ENCODE results near the gene WDR6.
A peak's percentile ranks its signal among the peaks of the same experiment; 100 is the strongest.

WDR6 gene

GRCh38 chr3:49017971-49018706 lies 10.9 kb downstream of the WDR6 start, which contains the start of gene DALRD3:
TSS of gene DALRD3 (minus strand) at chr3:49018580. CDS start at chr3:49018564, 16 bp downstream.
- no peaks in the 10 kb centered on the region for H3K9me3 ChIP-seq (ENCODE audit: insufficient read depth, low read length)
- no peaks in the 10 kb centered on the region for H3K9me2 ChIP-seq (replicated peaks; ENCODE audit: insufficient read depth, low read length)
- no peaks in the 10 kb centered on the region for H3K27me3 ChIP-seq (ENCODE audit: low read length)
- peak within 1 kb of the TSS; percentile 67 for H3K27ac ChIP-seq (ENCODE audit: low read depth, low read length)
- TF ChIP-seq, protein P1, sequence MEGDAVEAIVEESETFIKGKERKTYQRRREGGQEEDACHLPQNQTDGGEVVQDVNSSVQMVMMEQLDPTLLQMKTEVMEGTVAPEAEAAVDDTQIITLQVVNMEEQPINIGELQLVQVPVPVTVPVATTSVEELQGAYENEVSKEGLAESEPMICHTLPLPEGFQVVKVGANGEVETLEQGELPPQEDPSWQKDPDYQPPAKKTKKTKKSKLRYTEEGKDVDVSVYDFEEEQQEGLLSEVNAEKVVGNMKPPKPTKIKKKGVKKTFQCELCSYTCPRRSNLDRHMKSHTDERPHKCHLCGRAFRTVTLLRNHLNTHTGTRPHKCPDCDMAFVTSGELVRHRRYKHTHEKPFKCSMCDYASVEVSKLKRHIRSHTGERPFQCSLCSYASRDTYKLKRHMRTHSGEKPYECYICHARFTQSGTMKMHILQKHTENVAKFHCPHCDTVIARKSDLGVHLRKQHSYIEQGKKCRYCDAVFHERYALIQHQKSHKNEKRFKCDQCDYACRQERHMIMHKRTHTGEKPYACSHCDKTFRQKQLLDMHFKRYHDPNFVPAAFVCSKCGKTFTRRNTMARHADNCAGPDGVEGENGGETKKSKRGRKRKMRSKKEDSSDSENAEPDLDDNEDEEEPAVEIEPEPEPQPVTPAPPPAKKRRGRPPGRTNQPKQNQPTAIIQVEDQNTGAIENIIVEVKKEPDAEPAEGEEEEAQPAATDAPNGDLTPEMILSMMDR (IDR thresholded peaks at IDR 0.05; ENCODE audit: insufficient read depth, low read length, poor library complexity, severe bottlenecking) = no peak
- TF ChIP-seq EZH2phosphoT487 (conservative IDR thresholded peaks at IDR 0.05; ENCODE audit: low read length) = no peak
- peaks cover 20% of the 10 kb centered on the region for H3F3A ChIP-seq (ENCODE audit: insufficient read depth)
- peaks cover 19% of the 10 kb centered on the region; the same call in 1 of the 2 replicates for H3K79me2 ChIP-seq (ENCODE audit: insufficient read depth, low read length)
- H4K20me1 ChIP-seq (ENCODE audit: low read depth, low read length) = no peaks in the 10 kb centered on the region
- peak within 1 kb of the TSS; percentile 66 for H3K4me3 ChIP-seq (ENCODE audit: insufficient read depth, low read length, poor library complexity, severe bottlenecking)
- H2AFZ ChIP-seq (ENCODE audit: low read depth, low read length, severe bottlenecking) = peak within 1 kb of the TSS; percentile 54
- peak within 1 kb of the TSS; percentile 71 for H3K4me2 ChIP-seq (ENCODE audit: low read depth, low read length, poor library complexity, severe bottlenecking)
- peak within 1 kb of the TSS; percentile 53 for H3K9ac ChIP-seq (ENCODE audit: low read length)
- H3K36me3 ChIP-seq (ENCODE audit: low read length) = no peaks in the 10 kb centered on the region

DNA sequence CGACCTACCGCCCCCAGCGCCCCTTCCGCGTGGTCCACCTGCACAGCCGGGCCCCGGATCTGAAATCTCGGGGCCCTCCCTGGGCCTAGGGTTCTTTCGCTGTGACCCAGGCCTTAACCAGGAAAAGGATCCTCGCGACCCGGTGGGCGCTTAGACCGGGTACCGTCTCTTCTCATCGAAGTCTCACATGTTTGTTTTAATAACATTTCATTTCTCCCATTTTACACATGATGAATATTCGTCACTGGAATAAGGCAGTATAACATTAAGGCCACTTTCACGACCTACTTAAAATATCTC lies 11.5 kb downstream of the WDR6 start:
- Histone ChIP-seq H3K9me2 (replicated peaks; ENCODE audit: insufficient read depth, low read length) (no peaks in the 10 kb centered on the region), H3K79me2 (ENCODE audit: insufficient read depth, low read length) (peaks cover 21% of the 10 kb centered on the region; the same call in 1 of the 2 replicates), H3K4me2 (ENCODE audit: low read depth, low read length, poor library complexity, severe bottlenecking) (peak overlapping the region; percentile 71), H3K4me3 (ENCODE audit: insufficient read depth, low read length, poor library complexity, severe bottlenecking) (peak overlapping the region; percentile 66), H3K27me3 (ENCODE audit: low read length) (no peaks in the 10 kb centered on the region), H4K20me1 (ENCODE audit: low read depth, low read length) (no peaks in the 10 kb centered on the region), H3K27ac (ENCODE audit: low read depth, low read length) (peak overlapping the region; percentile 67), H3K36me3 (ENCODE audit: low read length) (no peaks in the 10 kb centered on the region), H3F3A (ENCODE audit: insufficient read depth) (peaks cover 23% of the 10 kb centered on the region), H3K9ac (ENCODE audit: low read length) (peak overlapping the region; percentile 53), H3K9me3 (ENCODE audit: insufficient read depth, low read length) (no peaks in the 10 kb centered on the region), H2AFZ (ENCODE audit: low read depth, low read length, severe bottlenecking) (no peak overlapping the region)
- TF ChIP-seq, protein P1 (IDR thresholded peaks at IDR 0.05; ENCODE audit: insufficient read depth, low read length, poor library complexity, severe bottlenecking) = no peak
- TF ChIP-seq EZH2phosphoT487 (conservative IDR thresholded peaks at IDR 0.05; ENCODE audit: low read length) = no peak

DNA sequence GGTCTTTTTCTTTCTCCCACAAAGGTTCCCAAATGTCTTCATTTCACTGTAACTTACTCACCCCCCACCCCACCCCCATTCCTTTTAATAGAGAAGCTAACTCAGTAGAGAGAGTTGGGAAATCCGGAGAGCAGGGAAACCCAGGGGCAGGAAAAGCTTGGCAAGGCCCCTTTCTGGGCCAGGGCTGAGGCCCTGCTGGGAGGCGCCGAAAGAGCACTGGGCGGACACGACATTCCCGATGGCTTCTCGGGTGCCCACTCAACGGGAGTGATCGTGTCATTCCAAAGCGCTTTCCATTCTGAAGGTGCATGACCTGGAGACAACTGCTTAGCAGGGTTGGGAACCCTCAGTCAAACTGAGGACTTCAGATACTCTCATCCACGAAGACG lies 12.7 kb downstream of the WDR6 start:
- H3K4me2 ChIP-seq (ENCODE audit: low read depth, low read length, poor library complexity, severe bottlenecking) = peak overlapping the region; percentile 71
- TF ChIP-seq EZH2phosphoT487 (conservative IDR thresholded peaks at IDR 0.05; ENCODE audit: low read length) = no peak
- TF ChIP-seq, protein P1 (IDR thresholded peaks at IDR 0.05; ENCODE audit: insufficient read depth, low read length, poor library complexity, severe bottlenecking) = no peak
- no peaks in the 10 kb centered on the region for H4K20me1 ChIP-seq (ENCODE audit: low read depth, low read length)
- peak overlapping the region; percentile 74 for H3K4me3 ChIP-seq (ENCODE audit: insufficient read depth, low read length, poor library complexity, severe bottlenecking)
- H3K9me3 ChIP-seq (ENCODE audit: insufficient read depth, low read length) = no peaks in the 10 kb centered on the region
- no peaks in the 10 kb centered on the region for H3K27me3 ChIP-seq (ENCODE audit: low read length)
- H3K79me2 ChIP-seq (ENCODE audit: insufficient read depth, low read length) = peaks cover 21% of the 10 kb centered on the region; the same call in 1 of the 2 replicates
- peak overlapping the region; percentile 94 for H3K27ac ChIP-seq (ENCODE audit: low read depth, low read length)
- no peaks in the 10 kb centered on the region for H3K36me3 ChIP-seq (ENCODE audit: low read length)
- H3F3A ChIP-seq (ENCODE audit: insufficient read depth) = peaks cover 31% of the 10 kb centered on the region
- H3K9me2 ChIP-seq (replicated peaks; ENCODE audit: insufficient read depth, low read length) = no peaks in the 10 kb centered on the region
- peak overlapping the region; percentile 94 for H3K9ac ChIP-seq (ENCODE audit: low read length)
- no peak overlapping the region for H2AFZ ChIP-seq (ENCODE audit: low read depth, low read length, severe bottlenecking)
